GM23248 (cell line): ENCODE results near the gene LHFPL2. TPM values are rescaled to one million over a fixed set of nuclear protein-coding genes. Genes with fewer than 3 reads are reported as not detected.

Experiments used
- DNase-seq: peaks from one replicate; pipeline ENCODE4 v3.0.0-alpha.2; 2015
- H2AFZ ChIP-seq: fragments of 200-600 bp; sonication (generic); 2 replicates; pipeline ENCODE4 v1.6.1; 2016; ENCODE audit warnings: antibody characterized with exemption
- H3F3A ChIP-seq: fragments of 200-600 bp; sonication (generic); 2 replicates; pipeline ENCODE4 v1.6.1; 2016; ENCODE audit warnings: mild to moderate bottlenecking, antibody characterized with exemption, mixed run types; ENCODE audit not compliant: insufficient read depth
- H3K27ac ChIP-seq: fragments of 200-600 bp; sonication (generic); 2 replicates; pipeline ENCODE4 v1.5.1; 2016; ENCODE audit warnings: mild to moderate bottlenecking
- H3K27me3 ChIP-seq: fragments of 200-600 bp; sonication (generic); replicated peaks from 2 replicates; pipeline ENCODE4 v1.6.1; 2016; ENCODE audit warnings: mild to moderate bottlenecking; ENCODE audit not compliant: insufficient read depth
- H3K36me3 ChIP-seq: fragments of 200-600 bp; sonication (generic); 2 replicates; pipeline ENCODE4 v1.6.1; 2016; ENCODE audit warnings: low read depth, mild to moderate bottlenecking
- H3K4me1 ChIP-seq: fragments of 200-600 bp; sonication (generic); 2 replicates; pipeline ENCODE4 v1.6.1; 2016; ENCODE audit warnings: mild to moderate bottlenecking; ENCODE audit not compliant: insufficient read depth
- H3K4me2 ChIP-seq: fragments of 200-600 bp; sonication (generic); one replicate; pipeline ENCODE4 v1.6.1; 2016; ENCODE audit warnings: mild to moderate bottlenecking; ENCODE audit not compliant: unreplicated experiment
- H3K4me3 ChIP-seq: fragments of 200-600 bp; sonication (generic); 2 replicates; pipeline ENCODE4 v1.5.1; 2016; ENCODE audit warnings: mild to moderate bottlenecking
- H3K79me2 ChIP-seq: fragments of 200-600 bp; sonication (generic); 2 replicates; pipeline ENCODE4 v1.6.1; 2016; ENCODE audit warnings: mild to moderate bottlenecking; ENCODE audit not compliant: insufficient read depth
- H3K9ac ChIP-seq: fragments of 200-600 bp; sonication (generic); 2 replicates; pipeline ENCODE4 v1.6.1; 2016; ENCODE audit warnings: mild to moderate bottlenecking
- H3K9me2 ChIP-seq: fragments of 200-600 bp; sonication (generic); 2 replicates; pipeline ENCODE4 v1.6.1; 2016; ENCODE audit warnings: mixed run types, mild to moderate bottlenecking, moderate library complexity; ENCODE audit not compliant: insufficient read depth
- H3K9me3 ChIP-seq: fragments of 200-600 bp; sonication (generic); one replicate; pipeline ENCODE4 v1.6.1; 2017; ENCODE audit warnings: low read depth
- H4K20me1 ChIP-seq: fragments of 200-600 bp; sonication (generic); 2 replicates; pipeline ENCODE4 v1.6.0; 2016; ENCODE audit not compliant: insufficient read depth
- EZH2 ChIP-seq: fragments of 200-600 bp; sonication (generic); IDR thresholded peaks from 2 replicates; pipeline ENCODE4 v1.6.1; 2018; ENCODE audit warnings: antibody characterized with exemption, mild to moderate bottlenecking; ENCODE audit not compliant: insufficient read depth, poor library complexity, severe bottlenecking
- EZH2phosphoT487 ChIP-seq: fragments of 200-600 bp; sonication (generic); IDR thresholded peaks from 2 replicates; pipeline ENCODE4 v1.6.1; 2018; ENCODE audit warnings: antibody characterized with exemption, moderate library complexity, mild to moderate bottlenecking, low read depth; ENCODE audit not compliant: insufficient read depth
- WGBS, 2 experiments: methylation state at CpG; one replicate each; pipeline ENCODE4 v1.1.6; 2015 to 2017; ENCODE audit warnings: low lambda C conversion rate in 2 of 2, low coverage in 1 of 2; ENCODE audit errors: missing lambda C conversion rate in 2 of 2; 5-methylcytosine and 5-hydroxymethylcytosine counted together
- in situ Hi-C: fragments of 300-500 bp; cut with MboI; formaldehyde crosslinking; loops from 2 replicates; pipeline ENCODE4 v1.15.0; 2020
- polyA plus RNA-seq: library from polyadenylated mRNA; unstranded; fragments of >200 nt; fragmentation: Nextera tagmentation; extraction: Ambion mirVana; gene quantifications from 2 replicates; pipeline ENCODE4 v1.2.1, GENCODE V29; 2016
- total RNA-seq: library from RNA; depleted of rRNA; stranded (reverse); fragments of >200 nt; shearing (Covaris generic); gene quantifications from 2 replicates; pipeline ENCODE4 v1.2.3, GENCODE V29; 2014

The LHFPL2 gene
- total and polyA plus RNA-seq, 2 experiments from 2014 or later = 8.0 to 13.7 TPM

DNA sequence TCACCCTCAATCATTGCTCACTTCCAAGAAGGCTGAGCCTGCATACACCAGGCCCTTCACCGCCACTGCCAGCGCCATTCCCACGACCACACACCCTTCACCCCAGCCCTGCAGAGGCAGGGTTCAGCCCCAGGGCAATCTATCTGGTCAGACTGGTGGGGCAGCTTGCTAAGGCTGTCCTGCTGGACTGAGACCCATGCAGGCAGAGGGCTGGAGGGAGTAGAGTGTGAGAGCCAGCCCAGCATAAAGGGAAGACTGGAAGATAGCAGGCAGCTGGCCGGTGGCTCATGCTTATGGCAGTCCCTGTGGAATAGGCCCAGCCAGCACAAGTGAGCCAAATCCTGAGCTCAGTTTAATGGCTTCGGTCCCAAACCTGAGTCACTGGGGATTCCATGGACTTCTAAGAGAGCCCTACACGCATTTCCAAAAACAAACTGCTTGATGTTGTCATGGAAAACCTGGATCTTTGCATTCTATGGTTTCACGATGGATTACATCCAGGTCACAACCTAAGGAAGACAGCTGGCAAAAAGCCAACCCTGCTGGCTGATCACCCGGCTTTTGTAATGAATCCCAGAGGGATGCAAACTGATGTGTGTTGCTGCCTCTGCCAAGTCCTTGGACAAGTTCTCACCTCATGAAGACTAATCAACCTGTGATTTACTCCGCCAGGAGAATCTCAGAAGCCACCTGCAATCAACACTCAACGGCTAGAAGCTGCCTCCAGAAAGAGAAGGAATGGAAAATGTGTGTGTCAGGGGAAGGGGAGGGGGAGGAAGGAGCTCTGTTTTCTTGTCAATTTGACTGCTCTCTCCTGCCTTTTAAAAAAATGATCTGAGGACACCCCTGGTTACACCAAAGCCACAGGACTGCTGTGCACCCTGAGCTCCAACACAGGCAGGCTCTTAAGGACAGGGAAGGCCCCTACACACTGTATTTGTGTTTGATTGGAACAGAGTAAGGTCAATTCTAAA lies 143.6 kb downstream of the LHFPL2 start:
- H3K4me2 ChIP-seq = peak overlapping the region; percentile 53
- WGBS, 2 experiments = 11 to 12% methylated on average over 10 of the region's 10 CpGs
- H3K4me1 ChIP-seq = peaks cover 85% of the 10 kb centered on the region
- no peak overlapping the region for H2AFZ ChIP-seq
- in situ Hi-C loops = no loop called here
- no peaks in the 10 kb centered on the region for H3K9me3 ChIP-seq
- H3K36me3 ChIP-seq = no peaks in the 10 kb centered on the region
- H3K4me3 ChIP-seq = no peak overlapping the region
- peaks cover 61% of the 10 kb centered on the region for H3F3A ChIP-seq
- H3K9me2 ChIP-seq = no peaks in the 10 kb centered on the region
- H3K27ac ChIP-seq = peak overlapping the region; percentile 89
- TF ChIP-seq EZH2 = no peak
- TF ChIP-seq EZH2phosphoT487 = no peak
- H3K27me3 ChIP-seq = no peaks in the 10 kb centered on the region
- H3K9ac ChIP-seq = peak overlapping the region; percentile 68
- no peaks in the 10 kb centered on the region for H4K20me1 ChIP-seq
- DNase-seq = peak; percentile 99
- peaks cover 24% of the 10 kb centered on the region; the same call in 1 of the 2 replicates for H3K79me2 ChIP-seq

DNA sequence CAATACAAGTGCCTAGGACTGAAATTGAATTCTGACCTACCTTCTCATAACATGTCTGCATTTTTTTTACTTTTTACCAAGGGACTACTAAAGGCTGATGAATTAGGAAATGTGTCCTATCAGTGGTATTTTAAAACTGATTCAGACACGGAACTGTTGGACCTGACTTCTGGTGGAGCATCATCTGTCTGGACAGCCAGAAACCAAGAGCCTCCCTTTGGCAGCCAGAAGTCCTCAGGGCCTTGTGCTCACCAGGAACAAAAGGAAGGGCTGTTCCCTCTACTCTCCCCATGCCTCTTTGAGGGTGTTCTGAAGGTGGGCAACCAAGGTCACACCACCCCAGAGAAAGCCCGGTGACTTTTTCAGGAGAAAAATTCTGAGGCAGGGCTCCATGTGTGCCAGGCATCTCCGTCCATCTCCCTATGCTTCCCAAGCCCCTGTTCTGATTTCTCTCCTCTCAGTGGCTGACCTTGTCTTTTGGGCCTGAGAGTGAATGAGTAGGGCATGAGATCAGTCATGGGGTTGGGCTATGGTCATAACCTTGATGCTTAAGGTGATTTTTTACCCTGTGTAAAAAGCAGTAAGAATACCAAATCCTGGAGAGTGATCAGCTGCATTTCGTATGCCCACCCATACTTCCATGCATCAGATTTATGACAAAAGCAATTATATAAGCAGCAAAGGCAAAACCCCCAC lies 144.5 kb downstream of the LHFPL2 start:
- H3K27ac ChIP-seq = peak overlapping the region; percentile 89
- peaks cover 79% of the 10 kb centered on the region for H3K4me1 ChIP-seq
- WGBS, 2 experiments = 79 to 80% methylated on average over 4 of the region's 4 CpGs
- DNase-seq = peak; percentile 65
- no peaks in the 10 kb centered on the region for H4K20me1 ChIP-seq
- peaks cover 61% of the 10 kb centered on the region for H3F3A ChIP-seq
- H3K36me3 ChIP-seq = no peaks in the 10 kb centered on the region
- no peak overlapping the region for H2AFZ ChIP-seq
- no peaks in the 10 kb centered on the region for H3K27me3 ChIP-seq
- H3K79me2 ChIP-seq = peaks cover 29% of the 10 kb centered on the region; the same call in 1 of the 2 replicates
- no peaks in the 10 kb centered on the region for H3K9me3 ChIP-seq
- no peak overlapping the region for H3K4me2 ChIP-seq
- peak overlapping the region; percentile 68 for H3K9ac ChIP-seq
- H3K9me2 ChIP-seq = no peaks in the 10 kb centered on the region
- no peak for TF ChIP-seq EZH2phosphoT487
- TF ChIP-seq EZH2 = no peak
- H3K4me3 ChIP-seq = no peak overlapping the region
- in situ Hi-C loops = no loop called here

DNA sequence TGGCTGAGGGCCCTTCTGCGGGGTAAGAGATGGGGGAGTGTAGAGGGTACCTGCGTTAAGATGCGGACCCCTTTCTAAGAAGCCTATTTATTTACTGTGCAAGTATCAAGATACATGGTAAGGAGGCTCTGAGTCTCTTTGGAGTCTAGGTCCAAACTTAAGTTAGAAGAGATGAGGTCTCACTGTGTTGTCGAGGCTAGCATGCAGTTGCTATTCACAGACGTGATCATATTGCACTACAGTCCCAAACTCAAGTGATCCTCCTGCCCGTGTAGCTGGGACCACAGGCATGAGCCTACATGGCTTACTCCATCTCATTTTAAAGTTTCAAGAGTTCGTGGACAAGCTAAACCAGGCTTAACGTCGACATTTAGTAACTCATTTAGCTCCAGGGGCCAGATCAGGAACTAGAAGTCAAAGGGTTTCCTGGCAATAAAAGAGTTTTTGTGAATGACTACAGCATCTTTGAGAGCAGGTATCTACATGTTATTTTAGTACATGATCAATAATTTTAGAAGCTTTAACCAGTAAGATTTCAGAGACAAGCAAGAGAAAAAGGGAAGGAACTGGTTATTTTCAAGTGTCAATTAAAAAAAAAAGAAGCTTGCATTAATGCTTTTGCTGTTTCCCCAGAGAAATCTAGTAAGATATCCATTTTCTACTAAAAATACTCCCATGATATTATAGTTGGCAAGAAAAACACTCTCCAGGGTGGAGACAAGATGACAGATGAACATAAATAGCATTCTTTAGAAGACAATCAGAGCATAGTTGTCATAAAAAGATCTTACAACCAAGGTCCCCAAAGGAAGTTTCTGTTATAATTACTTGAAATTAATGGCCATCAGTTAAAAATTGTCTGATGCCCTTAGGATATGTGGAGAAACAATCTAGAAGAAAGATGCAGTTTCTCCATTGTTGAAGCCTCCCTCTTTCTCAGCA lies 146.9 kb downstream of the LHFPL2 start:
- peak overlapping the region; percentile 44 for H3K9ac ChIP-seq

More for the DNA sequence above, 146.9 kb downstream of the LHFPL2 start:
- Histone ChIP-seq H3K4me3 (peak overlapping the region; percentile 25), H3K4me1 (peaks cover 75% of the 10 kb centered on the region), H3K9me2 (no peaks in the 10 kb centered on the region), H3K4me2 (peak overlapping the region; percentile 73), H3K27me3 (no peaks in the 10 kb centered on the region), H3K9me3 (no peaks in the 10 kb centered on the region), H3F3A (peaks cover 57% of the 10 kb centered on the region), H2AFZ (no peak overlapping the region), H3K79me2 (peaks cover 44% of the 10 kb centered on the region; the same call in 1 of the 2 replicates), H4K20me1 (no peaks in the 10 kb centered on the region), H3K27ac (peak overlapping the region; percentile 69), H3K36me3 (no peaks in the 10 kb centered on the region)
- no peak for TF ChIP-seq EZH2
- TF ChIP-seq EZH2phosphoT487 = no peak
- peak; percentile 64 for DNase-seq
- in situ Hi-C loops = no loop called here
- WGBS, 2 experiments = 57 to 58% methylated on average over 9 of the region's 9 CpGs
